AG04450 (cell line): ENCODE results near the gene C22orf42. TPM values are rescaled to one million over a fixed set of nuclear protein-coding genes. Genes with fewer than 3 reads are reported as not detected.
"Not testable (repeated sequence)": the region's sequence is repeated elsewhere in the genome, so short reads cannot be mapped to it uniquely, and the experiment has no call there.

Experiments
- CTCF ChIA-PET: fragments of 300-600, 350-600 bp; formaldehyde crosslinking; extraction: SDS; loops from one replicate; lab custom pipeline; 2022; ENCODE audit warnings: antibody characterized with exemption, inconsistent platforms; lab: Charles Lee
- POLR2A ChIA-PET: fragments of 350-600 bp; formaldehyde crosslinking; extraction: SDS; loops from one replicate; lab custom pipeline; 2021; ENCODE audit warnings: antibody characterized with exemption, inconsistent platforms; lab: Yijun Ruan, JAX
- DNase-seq: peaks from one replicate; pipeline ENCODE4 v3.0.0-alpha.2; 2011; ENCODE audit warnings: low read depth, low spot score
- H3K27ac ChIP-seq: one replicate; pipeline ENCODE4 v1.5.1; 2012; ENCODE audit warnings: low read depth, low read length, control low read depth
- H3K27me3 ChIP-seq: one replicate; pipeline ENCODE4 v1.6.0; 2012; ENCODE audit warnings: low read length; ENCODE audit not compliant: control insufficient read depth, insufficient read depth
- H3K4me3 ChIP-seq: 2 replicates; pipeline ENCODE4 v1.5.1; 2011; ENCODE audit warnings: mild to moderate bottlenecking, low read depth, low read length, control low read depth
- H3K9me3 ChIP-seq: 2 replicates; pipeline ENCODE4 v1.5.1; 2012; ENCODE audit warnings: low read length; ENCODE audit not compliant: control insufficient read depth, insufficient read depth
- CTCF ChIP-seq: IDR thresholded peaks from 2 replicates; pipeline ENCODE4 v1.5.1; 2011; ENCODE audit warnings: low read depth, low read length, control low read depth, inconsistent platforms
- polyA plus RNA-seq: library from polyadenylated mRNA; depleted of rRNA; stranded (reverse); fragments of >200 nt; gene quantifications from 2 replicates; pipeline ENCODE4 v1.2.3, GENCODE V29; 2011

Gene C22orf42
- polyA plus RNA-seq, 1 experiment, result not detected

DNA sequence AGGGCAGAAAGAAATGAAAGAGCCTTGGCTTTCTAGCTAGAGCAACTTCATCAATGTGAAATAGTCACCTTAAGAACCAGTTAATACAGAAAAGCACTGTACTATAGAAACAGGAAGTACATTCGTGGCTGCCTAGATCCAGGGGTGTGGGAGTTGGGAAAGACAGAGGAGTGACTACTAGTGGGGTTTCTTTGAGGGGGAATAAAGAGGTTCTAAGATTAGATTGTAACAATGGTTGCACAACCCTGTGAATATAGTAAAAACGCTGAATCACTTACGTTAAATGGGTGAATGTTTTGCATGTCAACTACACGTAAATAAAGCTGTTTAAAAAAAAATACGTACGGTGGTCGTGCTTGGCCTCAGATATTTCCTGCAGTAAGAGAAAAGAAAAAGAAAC lies 8.5 kb downstream of the C22orf42 start:
- CTCF ChIA-PET, H3K27me3 ChIP-seq, POLR2A ChIA-PET, H3K9me3 ChIP-seq, DNase-seq, H3K4me3 ChIP-seq, H3K27ac ChIP-seq: not testable (repeated sequence)

DNA sequence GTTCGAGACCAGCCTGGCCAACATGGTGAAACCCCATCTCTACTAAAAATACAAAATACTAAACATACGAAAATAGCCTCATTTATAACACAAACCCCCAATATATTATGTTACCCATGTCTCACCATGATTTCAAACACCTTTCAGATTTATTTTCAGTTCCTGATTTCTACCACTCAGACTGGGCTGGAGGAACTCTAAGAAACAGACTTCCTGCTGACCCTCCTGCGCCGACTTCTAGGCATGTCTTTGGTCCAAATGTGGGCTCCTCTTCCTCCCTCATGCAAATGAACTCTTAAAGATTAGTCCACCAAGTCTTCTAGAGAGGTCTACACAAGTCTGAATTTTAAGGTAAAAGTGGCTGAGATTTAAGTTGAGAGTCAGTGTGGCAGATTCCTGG lies 10.7 kb downstream of the C22orf42 start:
- DNase-seq, H3K27me3 ChIP-seq, POLR2A ChIA-PET, H3K27ac ChIP-seq, H3K9me3 ChIP-seq, H3K4me3 ChIP-seq: not testable (repeated sequence)
- CTCF ChIA-PET, result interaction anchor here (0.6 kb wide), 1 partner anchor 899 kb away, joined by 4 read pairs; no protein-coding TSS in a partner anchor

DNA sequence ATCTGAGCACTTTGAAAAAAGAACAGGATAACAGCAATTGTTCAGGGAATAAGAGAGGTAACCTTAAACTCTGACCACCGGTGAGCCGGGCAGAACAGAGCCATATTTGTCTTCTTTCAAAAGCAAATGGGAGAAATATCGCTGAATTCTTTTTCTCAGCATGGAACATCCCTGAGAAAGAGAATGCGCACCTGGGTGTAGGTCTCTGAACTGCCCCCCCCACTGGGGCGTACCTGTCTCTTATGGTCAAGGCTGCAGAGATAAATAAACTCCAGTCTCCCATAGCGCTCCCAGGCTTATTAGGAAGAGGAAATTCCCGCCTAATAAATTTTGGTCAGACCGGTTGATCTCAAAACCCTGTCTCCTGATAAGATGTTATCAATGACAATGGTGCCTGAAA lies 12.0 kb downstream of the C22orf42 start:
- H3K27ac ChIP-seq, CTCF ChIA-PET, DNase-seq, H3K27me3 ChIP-seq, POLR2A ChIA-PET, H3K9me3 ChIP-seq, H3K4me3 ChIP-seq: not testable (repeated sequence)

DNA sequence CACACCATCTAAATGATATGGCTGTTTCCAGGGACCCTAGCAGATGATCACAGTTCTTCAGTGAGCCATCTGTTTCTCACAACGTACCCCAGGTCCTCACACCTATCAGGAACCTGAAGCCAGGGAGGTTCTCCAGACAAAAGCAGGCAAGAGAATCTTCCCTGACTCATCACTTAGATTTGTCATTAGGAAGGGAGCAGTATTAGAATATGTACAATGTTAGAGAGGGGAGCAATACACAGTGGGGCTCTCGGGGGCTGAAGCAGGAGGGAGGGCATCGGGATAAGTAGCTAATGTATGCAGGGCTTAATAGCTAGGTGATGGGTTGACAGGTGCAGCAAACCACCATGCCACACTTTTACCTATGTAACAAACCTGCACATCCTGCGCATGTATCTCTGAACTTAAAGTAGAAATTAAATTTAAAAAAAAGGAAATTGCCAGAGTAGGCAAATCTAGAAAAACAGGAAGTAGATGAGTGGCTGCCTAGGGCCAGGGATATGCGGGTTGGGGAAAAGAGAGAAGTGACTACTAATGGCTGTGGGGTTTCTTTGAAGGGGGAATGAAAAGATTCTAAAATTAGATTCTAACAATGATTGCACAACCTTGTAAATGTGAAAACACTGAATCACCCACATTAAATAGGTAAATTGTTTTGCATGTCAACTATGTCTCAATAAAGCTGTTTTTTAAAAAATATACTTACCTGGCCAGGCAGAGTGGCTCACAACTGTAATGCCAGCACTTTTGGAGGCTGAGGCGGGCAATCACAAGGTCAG lies 14.4 kb downstream of the C22orf42 start:
- Histone ChIP-seq H3K4me3 (no peak overlapping the region), H3K27ac (no peak overlapping the region), H3K27me3 (no peaks in the 10 kb centered on the region), H3K9me3 (no peaks in the 10 kb centered on the region)
- ChIA-PET POLR2A (no interaction called here), CTCF (no interaction called here)
- DNase-seq, result no peak
- TF ChIP-seq CTCF, result no peak

GRCh38 chr22:32142600-32142999 lies 16.5 kb downstream of the C22orf42 start:
- DNase-seq, result no peak
- Histone ChIP-seq H3K27me3 (peaks cover 2% of the 10 kb centered on the region), H3K27ac (no peak overlapping the region), H3K4me3 (no peak overlapping the region), H3K9me3 (no peaks in the 10 kb centered on the region)
- CTCF ChIA-PET, result interaction anchor here (1.0 kb wide), 1 partner anchor 76 kb away, joined by 4 read pairs; no protein-coding TSS in a partner anchor
- POLR2A ChIA-PET, result no interaction called here
- TF ChIP-seq CTCF, result no peak

GRCh38 chr22:32140688-32141087 lies 18.4 kb downstream of the C22orf42 start:
- POLR2A ChIA-PET, H3K4me3 ChIP-seq, DNase-seq, H3K27ac ChIP-seq, H3K9me3 ChIP-seq, H3K27me3 ChIP-seq, CTCF ChIA-PET: not testable (repeated sequence)
- TF ChIP-seq CTCF, result peak; percentile 18; the same call in 1 of the 2 replicates

- H3K27ac ChIP-seq, DNase-seq, CTCF ChIA-PET, H3K27me3 ChIP-seq, H3K9me3 ChIP-seq, H3K4me3 ChIP-seq: not testable (repeated sequence)
- POLR2A ChIA-PET, result interaction anchor here (0.6 kb wide), 1 partner anchor 552 kb away, joined by 3 read pairs; no protein-coding TSS in a partner anchor
Observed at GRCh38 chr22:32138576-32138975, 20.5 kb downstream of the C22orf42 start.

GRCh38 chr22:32137731-32138324 lies 21.3 kb downstream of the C22orf42 start:
- POLR2A ChIA-PET, H3K27me3 ChIP-seq, H3K27ac ChIP-seq, CTCF ChIA-PET, DNase-seq, H3K4me3 ChIP-seq, H3K9me3 ChIP-seq: not testable (repeated sequence)

DNA sequence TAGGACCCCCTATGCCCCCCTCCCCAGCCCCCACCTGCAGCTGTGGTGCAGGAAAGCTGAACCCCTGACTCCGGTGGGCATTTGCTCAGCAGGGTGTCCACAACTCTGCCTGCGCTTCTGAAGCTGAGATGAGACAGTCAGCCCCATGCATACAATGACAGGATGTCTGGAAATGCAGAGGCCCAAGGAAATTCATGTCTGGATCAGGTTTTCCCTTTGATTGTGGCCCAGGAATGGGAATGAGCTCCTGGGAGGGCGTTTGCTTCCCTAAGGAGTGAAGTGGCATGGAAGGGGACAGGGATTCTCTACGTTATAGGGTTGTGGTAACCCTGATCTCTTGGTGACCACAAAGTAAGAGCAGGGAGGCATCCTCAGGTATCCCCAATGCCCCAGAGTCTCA lies 22.2 kb downstream of the C22orf42 start:
- POLR2A ChIA-PET, H3K27me3 ChIP-seq, H3K27ac ChIP-seq, DNase-seq, H3K4me3 ChIP-seq, CTCF ChIA-PET, H3K9me3 ChIP-seq: not testable (repeated sequence)
